Suprapubic skin (tissue), 4 donors: ENCODE results near the gene FES.

Experiments used
- EP300 ChIP-seq: sonication (generic); formaldehyde crosslinking; IDR thresholded peaks from one replicate; pipeline ENCODE4 v1.6.1; 2017; ENCODE audit warnings: antibody characterized with exemption
- POLR2A ChIP-seq, 2 donors: fragments of 450-650 bp; IDR thresholded peaks; one replicate each; pipeline ENCODE4 v1.6.1; 2017; ENCODE audit warnings: antibody characterized with exemption in 2 of 2, mild to moderate bottlenecking in 2 of 2, moderate library complexity in 2 of 2
- POLR2AphosphoS5 ChIP-seq, 3 donors: sonication (generic); formaldehyde crosslinking; IDR thresholded peaks; one replicate each; pipeline ENCODE4 v1.6.1; 2017; ENCODE audit warnings: antibody characterized with exemption in 3 of 3
- TF ChIP-seq, protein P1 (sequence below), 2 donors: fragments of 200-600 bp in 1 of 2; fragments of 450-650 bp in 1 of 2; sonication (generic) in 1 of 2; IDR thresholded peaks; one replicate each; pipeline ENCODE4 v1.5.1; 2016 to 2019; ENCODE audit warnings: antibody characterized with exemption in 2 of 2, mild to moderate bottlenecking in 1 of 2, moderate library complexity in 1 of 2

DNA sequence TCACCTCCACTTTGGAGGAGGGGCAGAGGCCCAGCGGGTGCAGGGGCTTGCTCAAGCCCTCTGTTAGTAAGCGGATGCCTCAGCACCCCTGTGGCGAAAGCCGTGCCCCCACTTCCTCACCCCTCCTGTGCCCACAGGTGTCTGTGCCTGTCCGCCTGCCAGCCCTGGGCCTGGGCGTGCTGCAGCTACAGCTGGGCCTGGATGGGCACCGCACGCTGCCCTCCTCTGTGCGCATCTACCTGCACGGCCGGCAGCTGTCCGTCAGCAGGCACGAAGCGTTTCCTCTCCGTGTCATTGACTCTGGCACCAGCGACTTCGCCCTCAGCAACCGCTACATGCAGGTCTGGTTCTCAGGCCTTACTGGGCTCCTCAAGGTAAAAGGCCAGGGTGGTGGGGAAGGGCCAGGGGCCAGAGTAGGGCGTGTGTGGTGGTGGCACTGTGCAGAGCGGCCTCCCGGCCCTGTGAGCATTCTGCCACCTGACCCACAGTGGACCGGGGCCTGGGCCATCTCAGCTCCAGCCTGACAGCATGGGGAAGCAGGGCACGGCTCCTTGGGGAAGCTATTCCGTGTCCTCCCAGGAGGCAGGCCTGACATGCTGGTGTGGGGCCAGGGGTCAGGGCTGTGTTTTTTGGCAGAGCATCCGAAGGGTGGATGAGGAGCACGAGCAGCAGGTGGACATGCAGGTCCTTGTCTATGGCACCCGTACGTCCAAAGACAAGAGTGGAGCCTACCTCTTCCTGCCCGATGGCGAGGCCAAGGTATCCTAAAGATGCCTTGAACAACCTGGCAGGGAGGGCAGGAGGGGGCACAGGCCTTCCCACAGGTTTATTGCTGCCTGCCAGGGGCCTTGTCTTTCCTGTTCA, 27.8 kb downstream of the FES start:
- TF ChIP-seq, protein P1, sequence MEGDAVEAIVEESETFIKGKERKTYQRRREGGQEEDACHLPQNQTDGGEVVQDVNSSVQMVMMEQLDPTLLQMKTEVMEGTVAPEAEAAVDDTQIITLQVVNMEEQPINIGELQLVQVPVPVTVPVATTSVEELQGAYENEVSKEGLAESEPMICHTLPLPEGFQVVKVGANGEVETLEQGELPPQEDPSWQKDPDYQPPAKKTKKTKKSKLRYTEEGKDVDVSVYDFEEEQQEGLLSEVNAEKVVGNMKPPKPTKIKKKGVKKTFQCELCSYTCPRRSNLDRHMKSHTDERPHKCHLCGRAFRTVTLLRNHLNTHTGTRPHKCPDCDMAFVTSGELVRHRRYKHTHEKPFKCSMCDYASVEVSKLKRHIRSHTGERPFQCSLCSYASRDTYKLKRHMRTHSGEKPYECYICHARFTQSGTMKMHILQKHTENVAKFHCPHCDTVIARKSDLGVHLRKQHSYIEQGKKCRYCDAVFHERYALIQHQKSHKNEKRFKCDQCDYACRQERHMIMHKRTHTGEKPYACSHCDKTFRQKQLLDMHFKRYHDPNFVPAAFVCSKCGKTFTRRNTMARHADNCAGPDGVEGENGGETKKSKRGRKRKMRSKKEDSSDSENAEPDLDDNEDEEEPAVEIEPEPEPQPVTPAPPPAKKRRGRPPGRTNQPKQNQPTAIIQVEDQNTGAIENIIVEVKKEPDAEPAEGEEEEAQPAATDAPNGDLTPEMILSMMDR (IDR thresholded peaks at IDR 0.05), result no peak
- TF ChIP-seq POLR2A (IDR thresholded peaks at IDR 0.05) (no peak), EP300 (no peak), POLR2AphosphoS5 (IDR thresholded peaks at IDR 0.05) (no peak)
